H9 (cell line): ENCODE results near the gene SLC38A11. TPM values are rescaled to one million over a fixed set of nuclear protein-coding genes. Genes with fewer than 3 reads are reported as not detected.

Experiments
- DNase-seq: peaks from one replicate; pipeline ENCODE4 v3.0.0-alpha.2; 2017
- H2AFZ ChIP-seq: one replicate; pipeline ENCODE4 v1.6.1; 2013; ENCODE audit warnings: mild to moderate bottlenecking, low read length, control low read depth, moderate library complexity
- H2AK5ac ChIP-seq: 2 replicates; pipeline ENCODE4 v1.6.1; 2013; ENCODE audit warnings: low read length, control low read depth, mixed read lengths; ENCODE audit not compliant: insufficient read length
- H2BK120ac ChIP-seq: one replicate; pipeline ENCODE4 v1.6.1; 2013; ENCODE audit warnings: low read depth, mild to moderate bottlenecking, low read length, control low read depth, inconsistent platforms; ENCODE audit not compliant: poor library complexity, severe bottlenecking
- H2BK12ac ChIP-seq: 2 replicates; pipeline ENCODE4 v1.6.1; 2013; ENCODE audit warnings: low read length, control low read depth, mixed read lengths, low read depth; ENCODE audit not compliant: insufficient read length
- H2BK15ac ChIP-seq: 2 replicates; pipeline ENCODE4 v1.6.1; 2013; ENCODE audit warnings: low read depth, low read length, control low read depth
- H2BK20ac ChIP-seq: one replicate; pipeline ENCODE4 v1.6.1; 2013; ENCODE audit warnings: low read depth, mild to moderate bottlenecking, low read length, control low read depth, inconsistent platforms; ENCODE audit not compliant: poor library complexity, severe bottlenecking
- H2BK5ac ChIP-seq: 2 replicates; pipeline ENCODE4 v1.6.1; 2013; ENCODE audit warnings: low read length, control low read depth, mixed read lengths; ENCODE audit not compliant: insufficient read length
- H3K14ac ChIP-seq: 2 replicates; pipeline ENCODE4 v1.6.1; 2013; ENCODE audit warnings: low read length, control low read depth; ENCODE audit not compliant: insufficient read depth
- H3K18ac ChIP-seq: 2 replicates; pipeline ENCODE4 v1.6.1; 2013; ENCODE audit warnings: low read depth, mild to moderate bottlenecking, mixed read lengths, low read length, control low read depth; ENCODE audit not compliant: insufficient read length
- H3K23ac ChIP-seq: 2 replicates; pipeline ENCODE4 v1.6.1; 2013; ENCODE audit warnings: low read length, control low read depth, mixed read lengths, low read depth; ENCODE audit not compliant: insufficient read length
- H3K23me2 ChIP-seq: 2 replicates; pipeline ENCODE4 v1.6.1; 2013; ENCODE audit warnings: low read depth, mild to moderate bottlenecking, mixed read lengths, low read length, control low read depth; ENCODE audit not compliant: insufficient read length, poor library complexity, severe bottlenecking
- H3K27ac ChIP-seq: 2 replicates; pipeline ENCODE4 v1.5.1; 2013; ENCODE audit warnings: low read length, control low read depth, mixed read lengths, low read depth; ENCODE audit not compliant: insufficient read length
- H3K27me3 ChIP-seq: 2 replicates; pipeline ENCODE4 v1.6.1; 2013; ENCODE audit warnings: low read length, control low read depth, inconsistent platforms; ENCODE audit not compliant: insufficient read depth
- H3K4ac ChIP-seq: 2 replicates; pipeline ENCODE4 v1.6.1; 2013; ENCODE audit warnings: low read depth, mild to moderate bottlenecking, control low read depth, inconsistent platforms, low read length, moderate library complexity
- H3K4me1 ChIP-seq: 2 replicates; pipeline ENCODE4 v1.6.1; 2013; ENCODE audit warnings: low read length, control low read depth, inconsistent platforms; ENCODE audit not compliant: insufficient read depth
- H3K4me2 ChIP-seq: 2 replicates; pipeline ENCODE4 v1.6.1; 2013; ENCODE audit warnings: low read length, control low read depth, mixed read lengths; ENCODE audit not compliant: insufficient read length, insufficient read depth
- H3K56ac ChIP-seq: 2 replicates; pipeline ENCODE4 v1.6.1; 2013; ENCODE audit warnings: low read depth, mild to moderate bottlenecking, mixed read lengths, low read length, control low read depth; ENCODE audit not compliant: insufficient read length
- H3K79me1 ChIP-seq: 2 replicates; pipeline ENCODE4 v1.6.1; 2013; ENCODE audit warnings: low read depth, mild to moderate bottlenecking, moderate library complexity, low read length, control low read depth, inconsistent platforms; ENCODE audit not compliant: insufficient read depth, poor library complexity, severe bottlenecking
- H3K79me2 ChIP-seq: 2 replicates; pipeline ENCODE4 v1.6.1; 2013; ENCODE audit warnings: low read length, control low read depth, inconsistent platforms; ENCODE audit not compliant: insufficient read depth
- H3K9ac ChIP-seq: 2 replicates; pipeline ENCODE4 v1.6.1; 2013; ENCODE audit warnings: low read length, control low read depth, mixed read lengths; ENCODE audit not compliant: insufficient read length; ENCODE audit errors: extremely low read depth
- H3K9me3 ChIP-seq: one replicate; pipeline ENCODE4 v1.6.1; 2013; ENCODE audit warnings: low read depth, low read length, inconsistent platforms; ENCODE audit not compliant: control insufficient read depth
- H3T11ph ChIP-seq: one replicate; pipeline ENCODE4 v1.6.1; 2013; ENCODE audit warnings: mild to moderate bottlenecking, low read length, control low read depth, inconsistent platforms
- H4K20me1 ChIP-seq: one replicate; pipeline ENCODE4 v1.6.1; 2013; ENCODE audit not compliant: control insufficient read depth, insufficient read length, insufficient read depth
- H4K5ac ChIP-seq: 2 replicates; pipeline ENCODE4 v1.6.1; 2013; ENCODE audit warnings: low read depth, mild to moderate bottlenecking, mixed read lengths, low read length, control low read depth; ENCODE audit not compliant: insufficient read length
- H4K8ac ChIP-seq: replicated peaks from 2 replicates; pipeline ENCODE4 v1.6.1; 2013; ENCODE audit warnings: low read length, control low read depth, mixed read lengths, low read depth; ENCODE audit not compliant: insufficient read length
- H4K91ac ChIP-seq: 2 replicates; pipeline ENCODE4 v1.6.1; 2013; ENCODE audit warnings: low read depth, mild to moderate bottlenecking, moderate library complexity, mixed read lengths, low read length, control low read depth; ENCODE audit not compliant: insufficient read length
- H3K27ac Mint-ChIP-seq, 3 experiments: 2 replicates in 2 of 3; 3 replicates in 1 of 3; pipeline ENCODE4 v1.8.0; 2020 to 2021; ENCODE audit warnings: mixed read lengths in 3 of 3, mild to moderate bottlenecking in 1 of 3, moderate library complexity in 1 of 3
- H3K27me3 Mint-ChIP-seq: 2 replicates; pipeline ENCODE4 v1.8.0; 2021; ENCODE audit warnings: low read depth, mild to moderate bottlenecking, moderate library complexity, mixed read lengths
- H3K36me3 Mint-ChIP-seq, 3 experiments: 2 replicates in 2 of 3; 3 replicates in 1 of 3; pipeline ENCODE4 v1.8.0; 2020 to 2021; ENCODE audit warnings: low read depth in 3 of 3, mixed read lengths in 3 of 3; ENCODE audit not compliant: insufficient read depth in 1 of 3
- H3K4me1 Mint-ChIP-seq, 2 experiments: 2 replicates each; pipeline ENCODE4 v1.8.0; 2020; ENCODE audit warnings: mixed read lengths in 2 of 2
- H3K4me3 Mint-ChIP-seq, 2 experiments: 2 replicates in 1 of 2; 3 replicates in 1 of 2; pipeline ENCODE4 v1.8.0; 2020 to 2021; ENCODE audit warnings: mild to moderate bottlenecking in 2 of 2, mixed read lengths in 2 of 2, moderate library complexity in 1 of 2
- H3K9me3 Mint-ChIP-seq, 2 experiments: 2 replicates in 1 of 2; 3 replicates in 1 of 2; pipeline ENCODE4 v1.8.0; 2020; ENCODE audit warnings: mild to moderate bottlenecking in 2 of 2, mixed read lengths in 2 of 2, moderate library complexity in 1 of 2
- WGBS: extraction: QIAGEN DNeasy Blood & Tissue Kit; methylation state at CpG from one replicate; pipeline ENCODE4 v1.1.7; 2013; ENCODE audit warnings: missing lambda C conversion rate, low lambda C conversion rate, mixed read lengths; ENCODE audit not compliant: insufficient read length; ENCODE audit errors: extremely low coverage; 5-methylcytosine and 5-hydroxymethylcytosine counted together
- total RNA-seq: library from RNA; stranded (reverse); gene quantifications from 2 replicates; pipeline ENCODE4 v1.2.1, GENCODE V29; 2021
- TF ChIP-seq, protein P1 (sequence below): fragments of 200-600 bp; sonication (generic); conservative IDR thresholded peaks from 3 replicates; pipeline ENCODE4 v1.8.0; 2021; ENCODE audit warnings: antibody characterized with exemption, mild to moderate bottlenecking

SLC38A11 gene
- total RNA-seq, 1 experiment from 2014 or later, result not detected

DNA sequence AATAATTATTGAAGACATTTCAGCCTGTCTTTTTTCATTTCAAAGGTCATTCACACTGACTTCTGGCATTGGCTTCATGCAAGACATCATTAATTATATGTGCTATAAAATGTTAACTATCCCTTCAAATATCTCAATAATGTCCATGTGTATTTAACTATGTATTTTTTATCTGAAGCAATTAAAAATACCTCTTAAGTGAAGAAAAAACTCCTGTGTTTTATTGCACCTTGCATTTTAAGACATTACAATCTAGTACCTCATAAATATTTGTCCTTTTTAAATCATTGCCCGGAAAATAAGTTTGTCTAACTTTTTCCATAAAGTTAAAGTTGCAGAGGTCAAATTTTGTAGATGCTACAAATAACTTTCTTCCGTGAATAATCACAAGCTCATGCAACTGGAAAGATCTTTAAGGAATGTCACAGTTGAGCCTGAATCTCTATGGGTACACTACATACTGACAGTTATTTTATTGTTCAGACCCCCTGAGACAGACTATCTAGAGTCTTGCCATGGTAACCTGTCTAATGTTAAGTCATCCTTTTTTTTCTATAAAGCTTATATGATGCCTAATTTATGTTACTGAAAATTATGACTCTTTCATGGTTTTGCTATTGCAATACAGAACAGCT is 75.3 kb downstream of the SLC38A11 start:
- Histone ChIP-seq H3K9me3 (no peaks in the 10 kb centered on the region), H2BK20ac (no peak overlapping the region), H4K8ac (no peak overlapping the region), H3K79me1 (no peaks in the 10 kb centered on the region), H3K14ac (no peak overlapping the region), H3K79me2 (no peaks in the 10 kb centered on the region), H3K23ac (no peak overlapping the region), H3K4me2 (no peak overlapping the region), H2BK12ac (no peak overlapping the region), H3K23me2 (no peaks in the 10 kb centered on the region), H3T11ph (no peak overlapping the region), H4K20me1 (no peaks in the 10 kb centered on the region), H2BK5ac (no peak overlapping the region), H3K4me1 (no peaks in the 10 kb centered on the region), H3K18ac (no peak overlapping the region), H2BK120ac (no peak overlapping the region), H4K91ac (no peak overlapping the region), H3K27me3 (no peaks in the 10 kb centered on the region), H4K5ac (no peak overlapping the region), H2AFZ (no peak overlapping the region), H3K4ac (no peak overlapping the region), H3K27ac (no peak overlapping the region), H3K9ac (no peak overlapping the region), H2AK5ac (no peak overlapping the region), H2BK15ac (no peak overlapping the region), H3K56ac (no peak overlapping the region)
- no peaks in the 10 kb centered on the region for H3K9me3 Mint-ChIP-seq
- H3K4me1 Mint-ChIP-seq, result peaks cover 7 to 8% of the 10 kb centered on the region in 2 experiments
- H3K36me3 Mint-ChIP-seq, result no peaks in the 10 kb centered on the region
- TF ChIP-seq, protein P1, sequence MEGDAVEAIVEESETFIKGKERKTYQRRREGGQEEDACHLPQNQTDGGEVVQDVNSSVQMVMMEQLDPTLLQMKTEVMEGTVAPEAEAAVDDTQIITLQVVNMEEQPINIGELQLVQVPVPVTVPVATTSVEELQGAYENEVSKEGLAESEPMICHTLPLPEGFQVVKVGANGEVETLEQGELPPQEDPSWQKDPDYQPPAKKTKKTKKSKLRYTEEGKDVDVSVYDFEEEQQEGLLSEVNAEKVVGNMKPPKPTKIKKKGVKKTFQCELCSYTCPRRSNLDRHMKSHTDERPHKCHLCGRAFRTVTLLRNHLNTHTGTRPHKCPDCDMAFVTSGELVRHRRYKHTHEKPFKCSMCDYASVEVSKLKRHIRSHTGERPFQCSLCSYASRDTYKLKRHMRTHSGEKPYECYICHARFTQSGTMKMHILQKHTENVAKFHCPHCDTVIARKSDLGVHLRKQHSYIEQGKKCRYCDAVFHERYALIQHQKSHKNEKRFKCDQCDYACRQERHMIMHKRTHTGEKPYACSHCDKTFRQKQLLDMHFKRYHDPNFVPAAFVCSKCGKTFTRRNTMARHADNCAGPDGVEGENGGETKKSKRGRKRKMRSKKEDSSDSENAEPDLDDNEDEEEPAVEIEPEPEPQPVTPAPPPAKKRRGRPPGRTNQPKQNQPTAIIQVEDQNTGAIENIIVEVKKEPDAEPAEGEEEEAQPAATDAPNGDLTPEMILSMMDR, result no peak
- no peak overlapping the region for H3K4me3 Mint-ChIP-seq
- no peaks in the 10 kb centered on the region for H3K27me3 Mint-ChIP-seq
- no CpG with 5 or more reads among the region's 2 CpGs for WGBS
- no peak for DNase-seq
- H3K27ac Mint-ChIP-seq, result no peak overlapping the region
